Fibroblast of mammary gland (primary cell): ENCODE results near the gene UNC5A.

ENCODE experiments used
- DNase-seq: peaks from one replicate; pipeline ENCODE4 v3.0.0-alpha.2; 2010; ENCODE audit warnings: low read depth
- H3K4me3 ChIP-seq: 2 replicates; pipeline ENCODE4 v1.5.1; 2011; ENCODE audit warnings: low read depth, mild to moderate bottlenecking, low read length, moderate library complexity; ENCODE audit not compliant: control insufficient read depth
- TF ChIP-seq, protein P1 (sequence below): conservative IDR thresholded peaks from 2 replicates; pipeline ENCODE4 v1.5.1; 2011; ENCODE audit warnings: low read depth, low read length, inconsistent platforms; ENCODE audit not compliant: control insufficient read depth, insufficient read depth

The UNC5A gene

DNA sequence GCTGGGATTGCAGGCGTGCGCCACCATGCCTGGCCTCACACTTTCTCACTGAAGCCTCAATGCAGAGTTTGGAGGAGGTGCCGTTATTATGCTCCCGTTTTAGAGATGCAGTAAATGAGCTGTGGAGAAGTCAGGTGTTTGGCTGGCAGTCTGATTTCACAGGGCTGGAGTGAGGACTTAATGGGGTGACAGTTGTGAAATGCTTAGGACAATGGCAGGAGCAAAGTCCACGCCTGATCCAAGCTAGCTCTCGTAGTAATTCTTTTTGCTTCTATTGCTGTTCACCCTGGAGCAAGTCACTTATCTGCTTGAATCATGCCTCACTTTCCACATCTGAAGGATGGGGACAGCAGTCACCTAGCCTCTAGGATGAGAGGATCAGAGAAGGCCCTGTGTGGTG lies 21.8 kb downstream of the UNC5A start:
- H3K4me3 ChIP-seq, result no peak overlapping the region
- TF ChIP-seq, protein P1, sequence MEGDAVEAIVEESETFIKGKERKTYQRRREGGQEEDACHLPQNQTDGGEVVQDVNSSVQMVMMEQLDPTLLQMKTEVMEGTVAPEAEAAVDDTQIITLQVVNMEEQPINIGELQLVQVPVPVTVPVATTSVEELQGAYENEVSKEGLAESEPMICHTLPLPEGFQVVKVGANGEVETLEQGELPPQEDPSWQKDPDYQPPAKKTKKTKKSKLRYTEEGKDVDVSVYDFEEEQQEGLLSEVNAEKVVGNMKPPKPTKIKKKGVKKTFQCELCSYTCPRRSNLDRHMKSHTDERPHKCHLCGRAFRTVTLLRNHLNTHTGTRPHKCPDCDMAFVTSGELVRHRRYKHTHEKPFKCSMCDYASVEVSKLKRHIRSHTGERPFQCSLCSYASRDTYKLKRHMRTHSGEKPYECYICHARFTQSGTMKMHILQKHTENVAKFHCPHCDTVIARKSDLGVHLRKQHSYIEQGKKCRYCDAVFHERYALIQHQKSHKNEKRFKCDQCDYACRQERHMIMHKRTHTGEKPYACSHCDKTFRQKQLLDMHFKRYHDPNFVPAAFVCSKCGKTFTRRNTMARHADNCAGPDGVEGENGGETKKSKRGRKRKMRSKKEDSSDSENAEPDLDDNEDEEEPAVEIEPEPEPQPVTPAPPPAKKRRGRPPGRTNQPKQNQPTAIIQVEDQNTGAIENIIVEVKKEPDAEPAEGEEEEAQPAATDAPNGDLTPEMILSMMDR, result no peak
- DNase-seq, result no peak

DNA sequence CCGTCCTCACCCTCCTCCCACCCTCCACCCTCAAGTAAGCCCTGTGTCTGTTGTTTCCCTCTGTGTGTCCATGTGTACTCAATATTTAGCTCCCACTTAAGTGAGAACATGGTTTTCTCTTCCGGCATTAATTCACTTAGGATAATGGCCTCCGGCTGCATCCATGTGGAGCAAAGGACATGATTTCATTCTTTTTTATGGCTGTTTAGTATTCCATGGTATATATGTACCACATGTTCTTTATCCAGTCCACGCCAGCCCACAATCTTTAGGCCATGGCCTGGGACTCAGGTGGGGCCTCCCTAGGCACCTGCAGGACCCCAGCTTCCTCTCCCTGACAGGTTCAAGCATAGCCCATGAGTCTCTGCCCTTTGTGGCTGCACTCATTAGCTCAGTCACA lies 22.9 kb downstream of the UNC5A start:
- DNase-seq, result no peak
- TF ChIP-seq, protein P1, result no peak

DNA sequence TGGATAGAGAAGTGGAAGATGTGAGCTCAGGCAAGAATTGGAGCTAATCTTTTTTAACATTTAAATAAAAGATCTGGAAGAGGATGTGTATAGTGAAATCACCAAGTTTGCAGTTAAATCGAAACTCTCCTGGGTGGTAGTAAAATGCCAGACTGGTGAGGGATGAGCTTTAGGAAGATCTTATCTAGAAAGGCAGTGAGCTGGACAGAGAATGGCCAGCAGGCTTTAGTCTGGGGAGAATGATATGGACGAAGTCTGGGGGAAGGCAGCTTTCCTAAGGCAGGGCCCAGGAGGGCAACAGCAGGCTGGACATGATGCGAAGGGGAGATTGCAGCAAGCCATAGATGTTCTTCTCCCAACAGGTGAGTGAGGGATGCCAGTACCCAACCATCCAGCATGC lies 25.6 kb downstream of the UNC5A start:
- TF ChIP-seq, protein P1, result no peak
- H3K4me3 ChIP-seq, result no peak overlapping the region
- no peak for DNase-seq

More for the DNA sequence above, 22.9 kb downstream of the UNC5A start:
- H3K4me3 ChIP-seq, result no peak overlapping the region

DNA sequence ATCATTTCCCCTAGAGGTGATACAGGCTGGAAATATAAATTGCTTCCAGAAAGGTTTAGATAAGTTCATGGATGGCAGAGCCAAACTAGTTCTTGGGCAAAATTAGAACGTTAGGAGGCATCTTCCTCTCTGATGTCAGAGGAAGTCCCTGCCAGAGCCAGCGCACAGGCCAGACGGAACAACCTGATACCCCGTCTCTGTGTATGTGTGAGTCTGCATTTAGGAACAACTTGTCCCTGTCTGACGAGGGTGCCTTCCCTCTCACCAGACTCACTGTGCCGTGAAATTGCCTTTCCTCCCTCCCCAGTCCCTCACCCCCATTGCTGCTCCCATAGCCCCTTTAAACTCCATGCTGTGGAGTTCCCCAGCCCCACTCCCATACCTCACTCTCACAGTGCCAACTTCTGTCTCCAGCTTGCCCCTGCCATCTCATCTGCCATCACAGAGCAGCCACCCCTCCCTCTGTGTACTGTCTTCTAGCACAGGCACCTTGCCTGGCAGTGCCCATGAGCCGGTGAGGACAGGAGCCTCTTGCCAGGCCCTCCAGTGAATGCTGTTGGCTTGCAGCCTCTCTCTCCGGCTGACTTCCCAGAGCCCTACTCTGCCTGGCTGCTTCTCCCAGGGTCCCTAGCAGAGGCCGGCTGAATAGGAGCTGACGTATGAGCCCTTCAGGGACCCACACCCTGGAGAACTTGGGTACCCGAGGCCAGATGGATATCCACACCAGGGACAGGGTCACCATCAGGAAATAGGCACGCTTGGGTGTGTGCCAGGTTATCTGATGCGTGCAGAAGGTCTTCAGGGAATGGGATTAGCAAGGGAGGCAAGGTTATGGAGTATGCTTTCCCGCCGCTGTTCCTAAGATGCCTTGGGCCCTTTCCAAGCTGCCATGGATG lies 26.7 kb downstream of the UNC5A start:
- no peak overlapping the region for H3K4me3 ChIP-seq
- TF ChIP-seq, protein P1, result no peak
- no peak for DNase-seq

DNA sequence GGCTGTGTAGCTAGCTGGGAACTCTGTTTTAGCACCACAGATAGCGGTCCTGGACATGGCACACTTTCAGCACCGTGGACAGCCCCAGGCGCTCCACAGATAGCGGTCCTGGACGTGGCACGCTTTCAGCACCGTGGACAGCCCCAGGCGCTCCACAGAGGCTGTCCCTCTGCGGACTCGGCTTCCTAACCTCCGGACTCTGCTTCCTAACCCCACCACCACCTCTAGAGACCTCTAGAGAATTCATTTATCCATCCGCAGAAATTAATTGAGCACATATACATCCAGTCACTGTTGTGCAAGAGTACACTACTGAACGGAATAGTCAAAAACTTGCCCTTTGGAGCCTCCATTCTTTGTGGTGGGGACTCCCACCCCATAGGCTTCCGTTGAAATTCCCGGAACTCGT lies 27.4 kb downstream of the UNC5A start:
- no peak overlapping the region for H3K4me3 ChIP-seq
- TF ChIP-seq, protein P1, result no peak
- peak; percentile 84 for DNase-seq

DNA sequence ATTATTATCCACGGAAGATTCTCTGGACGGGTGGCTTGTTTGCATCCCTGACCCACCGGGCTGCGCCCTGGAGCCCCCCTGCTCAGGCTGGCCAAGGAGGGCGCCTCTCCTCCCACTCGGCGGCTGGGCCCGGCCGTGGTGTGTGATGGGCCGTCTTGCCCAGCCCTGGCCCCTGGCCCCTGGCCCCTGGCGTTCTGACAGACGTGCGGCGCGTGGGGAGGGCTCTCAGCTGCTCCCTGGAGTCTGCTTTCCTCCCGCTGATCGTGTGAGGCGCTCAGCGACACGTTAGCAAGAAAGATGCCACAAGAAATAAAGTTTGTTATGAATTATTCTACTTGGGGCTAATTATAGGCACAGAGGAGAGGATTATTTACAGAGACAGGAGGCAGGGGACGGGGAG lies 33.3 kb downstream of the UNC5A start:
- no peak for DNase-seq
- H3K4me3 ChIP-seq, result no peak overlapping the region
- TF ChIP-seq, protein P1, result no peak

DNA sequence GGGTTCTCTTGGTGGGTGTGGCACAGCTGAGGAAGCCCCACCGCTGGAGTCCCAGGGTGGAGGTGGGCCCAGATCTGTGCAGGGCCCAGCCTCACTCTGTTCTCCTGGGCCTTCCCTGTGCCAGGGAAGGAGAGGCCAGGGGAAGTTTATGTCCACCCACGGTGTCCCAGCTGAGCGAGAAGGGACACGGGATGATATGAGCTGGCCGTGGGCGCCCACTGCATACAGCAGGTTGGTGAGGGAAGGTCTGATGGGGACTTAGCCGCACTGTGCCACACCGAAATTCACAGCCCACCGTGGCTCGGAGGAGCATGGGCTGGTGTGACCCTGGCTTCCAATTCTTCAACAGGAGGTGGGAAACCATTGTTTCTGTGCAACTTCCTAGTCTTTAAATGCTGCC lies 33.9 kb downstream of the UNC5A start:
- TF ChIP-seq, protein P1, result no peak
- no peak overlapping the region for H3K4me3 ChIP-seq
- no peak for DNase-seq
